NCI-H774 (cell line): ENCODE results near the gene DDX27.

Experiments
- DNase-seq: peaks from one replicate; lab custom pipeline; 2025; lab: John Stamatoyannopoulos, UW

DDX27 gene

DNA sequence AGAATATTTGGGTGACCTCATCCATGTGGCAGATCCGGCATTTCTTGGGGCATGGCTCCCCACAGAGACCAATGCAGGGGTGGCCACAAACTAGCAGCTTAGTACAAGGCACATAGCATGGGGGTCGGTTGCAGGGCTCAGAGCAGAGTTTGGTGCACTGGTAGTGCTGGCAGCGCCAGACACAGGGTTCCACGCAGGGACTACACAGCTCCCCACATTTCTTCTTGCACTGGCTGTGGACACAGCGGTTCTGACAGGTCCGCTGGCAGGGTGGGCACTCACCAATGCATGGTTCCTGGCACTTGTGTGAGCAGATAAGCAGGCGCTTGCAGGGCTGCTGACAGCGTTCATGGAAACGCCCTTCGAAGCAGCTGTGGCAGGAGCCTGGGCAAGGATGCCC lies 29.1 kb downstream of the DDX27 start:
- no peak for DNase-seq

DNA sequence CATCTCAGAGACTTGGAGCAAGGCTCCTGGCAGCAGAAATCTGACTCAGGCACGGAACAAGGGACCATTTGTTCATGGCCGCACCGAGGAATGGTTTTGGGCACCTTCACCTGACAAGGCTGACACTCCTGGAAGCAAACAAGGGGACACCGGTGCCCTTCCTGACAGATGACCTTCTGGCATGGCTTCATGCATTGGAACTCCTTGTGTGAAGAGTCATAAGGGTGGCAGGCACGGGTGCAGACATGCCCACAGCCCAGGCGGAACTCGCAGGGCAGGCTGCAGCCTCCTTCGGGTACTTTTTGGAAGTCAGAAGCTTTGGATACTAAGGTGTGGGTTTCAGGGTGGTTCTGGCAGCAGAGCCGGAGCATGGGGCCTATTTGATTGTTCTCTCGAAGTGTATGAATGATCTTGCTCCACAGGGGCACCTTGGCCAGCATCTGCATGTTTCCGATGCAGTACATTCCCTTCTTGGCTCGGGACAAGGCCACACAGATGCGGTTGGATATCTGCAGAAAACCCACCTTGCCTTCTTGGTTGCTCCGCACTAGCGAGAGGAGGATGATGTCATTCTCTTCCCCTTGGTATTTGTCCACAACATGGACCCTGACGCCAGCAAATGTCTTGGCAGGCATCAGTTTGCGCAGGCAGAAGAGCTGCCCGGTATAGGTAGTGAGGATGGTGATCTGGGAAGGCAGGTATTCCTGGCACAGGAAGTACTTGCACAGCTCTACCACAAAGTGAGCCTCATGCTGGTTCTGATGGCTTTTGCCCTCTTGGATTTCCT lies 29.9 kb downstream of the DDX27 start:
- no peak for DNase-seq

DNA sequence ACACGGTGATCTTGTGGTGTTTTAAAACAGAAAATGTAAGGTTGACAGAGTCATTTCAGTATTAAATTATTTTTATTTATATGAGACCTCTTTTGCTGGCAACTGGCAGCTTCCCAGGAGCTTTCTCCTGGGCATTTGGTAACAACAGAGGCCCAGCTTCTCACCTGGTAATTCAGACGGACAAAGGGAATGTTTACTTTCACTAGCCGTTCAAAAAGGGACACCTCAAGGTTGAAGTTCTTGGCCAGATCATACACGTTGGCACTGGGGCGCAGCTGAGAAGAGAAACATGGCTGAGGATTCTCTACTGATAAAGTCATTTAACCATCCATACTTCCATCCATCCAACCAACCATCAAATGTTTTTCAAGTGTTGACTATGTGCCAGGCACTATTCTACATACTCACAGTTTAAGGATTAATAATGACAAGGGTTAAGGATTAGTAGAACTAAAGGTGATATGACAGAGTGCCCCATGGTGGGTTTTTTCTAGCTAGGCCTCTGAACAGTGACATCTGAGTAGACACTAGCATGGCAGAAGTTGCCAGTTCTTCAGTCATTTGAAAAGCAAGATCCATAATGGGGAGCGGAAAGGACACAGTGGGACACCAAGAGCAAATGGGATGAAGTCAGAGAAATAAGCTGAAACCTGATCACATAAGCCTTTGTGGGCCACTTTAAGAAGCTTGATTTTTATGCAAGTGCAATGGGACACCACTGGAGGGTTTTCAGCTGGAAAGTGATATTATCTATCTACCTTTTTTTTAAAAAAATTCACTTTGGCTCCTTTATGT lies 33.5 kb downstream of the DDX27 start:
- DNase-seq = peak; percentile 27

DNA sequence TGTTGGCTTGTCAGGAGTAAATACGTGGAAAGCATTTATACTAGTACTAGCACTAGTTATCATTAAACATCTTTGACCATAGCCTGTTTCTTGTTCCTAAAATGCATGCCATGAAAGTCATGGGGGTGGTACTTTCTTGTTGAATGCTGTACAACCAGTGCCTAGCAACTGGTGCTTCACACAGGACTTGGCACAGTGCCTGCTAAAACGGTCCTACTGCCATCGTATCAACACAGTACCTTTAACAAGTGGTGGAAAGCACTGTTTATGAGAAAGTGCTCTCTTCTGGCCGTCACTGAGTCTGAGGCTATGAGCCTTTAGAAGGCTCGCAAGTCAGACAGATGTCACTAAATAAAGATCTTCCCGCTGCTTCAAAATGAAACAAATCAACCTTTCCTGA lies 37.0 kb downstream of the DDX27 start:
- no peak for DNase-seq

DNA sequence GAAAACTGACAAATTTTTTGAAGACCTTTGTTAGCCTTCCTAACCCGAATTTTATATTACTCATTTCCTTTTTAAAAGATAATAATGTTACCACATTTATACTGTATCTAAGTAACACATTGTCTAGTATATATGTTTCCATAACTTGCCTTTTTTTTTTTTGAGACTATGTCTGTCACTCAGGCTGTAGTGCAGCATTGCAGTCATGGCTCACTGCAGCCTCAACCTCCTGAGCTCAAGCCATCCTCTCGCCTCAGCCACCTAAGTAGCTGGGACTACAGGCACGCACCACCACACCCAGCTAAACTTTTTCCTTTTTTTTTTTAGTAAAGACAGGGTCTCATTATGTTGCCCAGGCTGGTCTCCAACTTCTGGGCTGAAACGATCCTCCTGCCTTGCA lies 40.1 kb downstream of the DDX27 start:
- DNase-seq = no peak

DNA sequence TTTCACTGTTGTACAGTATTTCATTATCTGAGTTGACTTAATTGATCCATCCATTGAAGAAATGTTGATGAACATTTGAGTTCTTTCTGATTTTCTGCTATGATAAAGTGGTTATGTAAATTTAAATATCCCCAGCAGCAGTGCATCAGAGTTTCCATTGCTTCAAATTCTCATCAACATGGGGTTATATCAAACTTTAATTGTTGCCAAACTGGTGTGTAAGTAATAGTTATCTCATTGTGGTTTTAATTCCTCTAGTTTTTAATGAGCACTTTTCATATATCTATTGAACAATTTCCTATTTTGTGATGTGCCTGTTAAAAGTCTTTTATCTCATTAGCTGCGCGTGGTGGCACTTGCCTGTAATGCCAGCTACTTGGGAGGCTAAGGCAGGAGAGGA lies 40.6 kb downstream of the DDX27 start:
- DNase-seq = no peak

DNA sequence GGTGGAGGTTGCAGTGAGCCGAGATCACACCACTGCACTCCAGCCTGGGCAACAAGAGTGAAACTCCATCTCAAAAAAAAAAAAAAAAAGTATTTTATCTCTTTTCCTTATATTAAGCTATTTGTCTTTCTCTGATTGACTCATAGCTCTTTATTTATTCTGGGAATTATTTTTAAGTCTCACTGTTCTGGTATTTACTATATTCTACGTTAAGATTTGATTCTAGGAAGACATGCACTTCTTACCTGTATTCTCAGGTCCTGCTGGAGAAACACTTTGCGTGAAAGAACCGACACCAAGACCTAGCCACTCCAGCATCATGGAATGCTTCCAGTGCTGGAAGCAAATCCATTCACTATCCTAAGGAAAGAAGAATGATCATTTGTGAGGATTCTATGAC lies 41.0 kb downstream of the DDX27 start:
- DNase-seq = no peak

DNA sequence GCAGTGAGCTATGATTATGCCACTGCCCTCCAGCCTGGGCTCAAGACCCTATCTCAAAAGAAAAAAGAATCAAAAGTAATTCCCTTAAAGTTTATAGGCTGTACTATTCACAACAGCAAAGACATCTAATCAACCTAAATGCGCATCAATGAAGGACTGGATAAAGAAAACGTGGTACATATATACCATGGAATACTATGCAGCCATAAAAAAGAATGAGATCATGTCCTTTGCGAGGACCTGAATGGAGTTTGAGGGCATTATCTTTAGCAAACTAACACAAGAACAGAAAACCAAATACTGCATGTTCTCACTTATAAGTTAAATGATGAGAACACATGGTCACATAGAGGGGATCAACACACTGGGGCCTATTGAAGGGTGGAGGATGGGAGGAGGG lies 42.0 kb downstream of the DDX27 start:
- DNase-seq = no peak

DNA sequence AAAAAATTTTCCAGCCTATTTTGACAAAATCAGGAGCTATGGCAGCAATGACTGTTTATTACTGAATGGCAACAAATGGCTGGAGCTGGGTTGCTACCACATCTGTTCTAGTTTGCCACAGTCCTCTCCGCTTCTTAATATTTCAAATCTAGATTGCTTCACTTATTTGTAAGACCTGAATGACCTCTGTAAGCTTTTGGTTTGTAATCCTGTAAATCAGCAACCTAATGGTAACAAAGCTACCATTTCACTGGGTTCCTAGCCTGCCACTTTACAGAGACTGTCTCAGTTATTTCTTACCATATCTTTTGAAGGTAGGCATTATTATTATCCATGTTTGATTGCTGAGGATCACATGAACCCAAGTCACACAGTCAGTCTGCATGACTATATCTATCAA lies 43.2 kb downstream of the DDX27 start:
- no peak for DNase-seq

DNA sequence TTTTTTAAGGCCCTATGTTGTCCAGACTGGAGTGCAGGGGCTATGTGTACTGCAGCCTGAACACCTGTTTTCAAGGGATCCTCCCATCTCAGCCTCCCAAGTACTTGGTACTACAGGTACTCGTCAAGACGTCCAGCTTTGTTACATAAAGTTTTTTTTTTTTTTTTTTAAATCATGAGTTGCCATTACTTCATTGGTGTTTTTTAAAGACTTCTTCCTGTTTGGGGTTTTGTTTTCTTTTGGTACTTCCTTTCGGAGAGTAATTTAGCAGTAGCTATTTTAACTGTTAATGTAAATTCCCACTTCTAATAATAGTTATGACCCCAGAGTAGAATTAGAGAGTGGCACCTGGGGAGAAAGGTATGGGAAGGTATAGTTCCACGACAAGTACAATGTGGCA lies 48.1 kb downstream of the DDX27 start:
- no peak for DNase-seq

DNA sequence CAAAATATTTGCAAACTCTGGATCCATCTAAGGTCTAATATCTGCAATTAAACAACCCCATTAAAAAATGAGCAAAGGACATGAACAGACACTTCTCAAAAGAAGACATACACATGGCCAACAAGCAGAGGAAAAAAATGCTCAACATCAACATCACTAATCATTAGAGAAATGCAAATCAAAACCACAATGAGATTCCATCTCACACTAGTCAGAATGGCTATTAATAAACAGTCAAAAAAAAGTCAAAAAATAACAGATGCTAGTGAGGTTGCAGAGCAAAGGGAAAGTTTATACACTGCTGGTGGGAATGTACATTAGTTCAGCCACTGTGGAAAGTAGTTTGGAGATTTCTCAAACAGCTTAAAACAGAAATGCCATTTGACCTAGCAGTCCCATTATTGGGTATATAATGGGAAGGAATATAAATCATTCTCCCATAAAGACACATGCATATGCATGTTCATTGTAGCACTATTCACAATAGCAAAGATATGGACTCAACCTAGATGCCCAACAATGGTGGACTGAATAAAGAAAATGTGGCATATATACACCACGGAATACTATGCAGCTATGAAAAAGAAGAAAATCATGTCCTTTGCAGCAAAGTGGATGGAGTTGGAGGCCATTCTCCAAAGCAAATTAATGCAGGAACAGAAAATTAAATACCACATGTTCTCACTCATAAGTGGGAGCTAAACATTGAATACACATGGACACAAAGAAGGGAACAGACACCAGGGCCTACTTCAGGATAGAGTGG lies 49.6 kb downstream of the DDX27 start:
- DNase-seq = no peak

DNA sequence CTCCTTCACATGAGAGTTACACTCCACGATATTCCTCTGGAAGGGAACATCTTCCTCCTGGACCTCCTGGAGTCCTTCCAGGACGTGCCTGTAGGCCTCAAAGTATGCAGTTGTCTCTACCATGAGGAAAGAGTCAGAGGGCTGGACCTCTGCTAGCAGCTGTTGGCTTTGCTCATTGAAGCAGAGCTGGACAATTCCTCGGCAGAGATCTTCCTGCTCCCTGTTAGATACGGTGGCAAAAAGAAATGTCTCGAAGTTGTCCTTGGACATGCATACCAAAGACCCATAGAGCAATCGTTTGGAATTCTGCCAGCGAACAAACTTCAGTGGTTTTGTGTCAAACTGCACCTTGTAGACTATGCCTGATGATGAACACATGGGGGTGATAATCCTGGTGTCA lies 51.0 kb downstream of the DDX27 start:
- DNase-seq = no peak

DNA sequence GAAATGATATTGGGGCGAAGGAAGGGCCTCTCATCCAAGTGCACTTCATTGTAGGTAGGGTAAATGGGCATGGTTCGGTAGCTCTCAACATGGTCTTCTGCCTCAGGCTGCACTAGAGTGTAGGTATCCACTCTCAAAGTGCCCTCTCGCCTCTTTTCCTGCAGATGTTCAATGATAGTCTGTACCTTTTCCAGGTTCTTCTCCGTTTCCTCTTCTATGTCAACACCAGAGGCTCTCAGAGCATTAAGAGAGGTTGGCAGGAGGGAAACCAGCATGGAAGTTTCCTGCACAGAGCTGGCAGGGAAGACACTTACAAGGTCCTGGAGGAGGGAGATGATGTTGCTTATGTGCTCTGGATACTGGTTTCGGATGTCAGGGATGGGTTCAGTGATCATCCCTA lies 51.5 kb downstream of the DDX27 start:
- no peak for DNase-seq

DNA sequence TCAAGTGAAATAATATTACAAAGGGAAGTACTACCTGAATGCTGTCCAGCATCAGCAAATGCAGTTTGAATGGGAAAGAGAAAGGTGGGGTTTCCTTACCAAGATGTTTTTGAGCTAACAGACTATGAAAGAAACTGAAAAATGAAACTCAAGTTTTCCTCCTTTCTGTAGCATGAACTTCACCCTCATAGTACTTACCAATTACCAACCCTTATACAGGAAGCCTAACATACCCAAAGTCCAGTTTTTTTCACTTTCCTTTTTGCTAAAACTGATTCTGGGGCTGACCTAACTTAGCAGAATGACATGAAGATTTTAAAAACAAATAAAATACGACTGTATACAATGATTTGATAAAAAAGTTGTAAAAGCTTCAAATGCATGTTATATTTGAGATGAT lies 53.4 kb downstream of the DDX27 start:
- DNase-seq = no peak

DNA sequence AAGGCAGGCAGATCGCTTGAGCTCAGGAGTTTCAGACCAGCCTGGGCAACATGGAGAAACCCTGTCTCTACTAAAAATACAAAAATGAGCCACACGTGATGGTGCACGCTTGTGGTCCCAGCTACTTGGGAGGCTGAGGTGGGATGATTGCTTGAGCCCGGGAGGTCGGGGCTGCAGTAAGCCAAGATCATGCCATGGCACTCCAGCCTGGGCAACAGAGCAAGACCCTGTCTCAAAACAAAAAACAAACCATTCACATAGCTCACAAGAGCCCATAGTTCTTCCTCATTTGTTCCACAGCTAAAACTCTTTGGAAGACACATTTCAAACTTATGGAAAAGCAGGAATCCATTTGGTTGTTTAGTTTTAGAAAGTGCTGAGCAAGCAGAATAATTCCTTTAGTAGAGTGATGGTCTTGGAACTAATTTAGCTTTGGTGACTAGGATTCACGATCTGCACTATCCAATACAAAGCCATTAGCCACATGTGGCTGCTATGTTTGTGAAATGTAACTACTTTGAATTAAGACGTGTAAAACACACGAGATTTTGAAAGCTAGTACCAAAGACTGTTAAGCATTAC lies 54.6 kb downstream of the DDX27 start:
- no peak for DNase-seq

DNA sequence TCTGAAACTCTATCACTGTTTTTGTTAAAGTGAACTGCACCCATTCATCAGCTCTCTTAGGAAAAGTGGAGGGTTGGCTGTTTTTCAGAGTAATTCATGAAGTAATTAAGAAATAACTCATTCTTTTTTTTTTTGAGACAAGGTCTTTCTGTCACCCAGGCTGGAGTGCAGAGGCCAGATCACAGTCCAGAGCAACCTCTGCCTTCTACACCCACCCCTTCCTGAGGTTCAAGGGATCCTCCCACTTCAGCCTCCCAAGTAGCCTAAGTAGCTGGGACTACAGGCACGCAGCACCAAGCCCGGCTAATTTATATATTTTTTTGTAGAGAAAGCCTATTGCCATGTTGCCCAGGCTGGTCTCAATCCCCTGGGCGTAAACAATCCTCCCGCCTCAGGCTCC lies 56.0 kb downstream of the DDX27 start:
- no peak for DNase-seq

DNA sequence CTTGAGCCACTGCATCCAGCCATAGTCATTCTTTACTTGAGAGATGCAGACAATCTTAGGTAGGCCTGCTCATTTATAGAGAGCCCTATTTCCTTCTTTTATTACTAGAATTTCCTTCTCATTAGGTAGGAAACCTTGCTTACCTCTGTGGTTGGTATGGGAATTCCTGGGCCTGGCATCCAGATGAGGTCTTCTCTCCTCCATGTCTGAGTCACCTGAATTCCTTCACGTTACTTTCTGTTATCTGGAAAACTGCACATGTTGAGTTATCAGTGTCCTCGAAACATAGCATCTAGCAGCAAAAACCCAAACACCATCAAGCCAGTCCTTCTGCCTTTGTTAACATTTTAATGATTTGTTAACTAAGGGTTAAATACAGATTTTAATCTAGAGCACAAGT lies 56.4 kb downstream of the DDX27 start:
- DNase-seq = no peak

DNA sequence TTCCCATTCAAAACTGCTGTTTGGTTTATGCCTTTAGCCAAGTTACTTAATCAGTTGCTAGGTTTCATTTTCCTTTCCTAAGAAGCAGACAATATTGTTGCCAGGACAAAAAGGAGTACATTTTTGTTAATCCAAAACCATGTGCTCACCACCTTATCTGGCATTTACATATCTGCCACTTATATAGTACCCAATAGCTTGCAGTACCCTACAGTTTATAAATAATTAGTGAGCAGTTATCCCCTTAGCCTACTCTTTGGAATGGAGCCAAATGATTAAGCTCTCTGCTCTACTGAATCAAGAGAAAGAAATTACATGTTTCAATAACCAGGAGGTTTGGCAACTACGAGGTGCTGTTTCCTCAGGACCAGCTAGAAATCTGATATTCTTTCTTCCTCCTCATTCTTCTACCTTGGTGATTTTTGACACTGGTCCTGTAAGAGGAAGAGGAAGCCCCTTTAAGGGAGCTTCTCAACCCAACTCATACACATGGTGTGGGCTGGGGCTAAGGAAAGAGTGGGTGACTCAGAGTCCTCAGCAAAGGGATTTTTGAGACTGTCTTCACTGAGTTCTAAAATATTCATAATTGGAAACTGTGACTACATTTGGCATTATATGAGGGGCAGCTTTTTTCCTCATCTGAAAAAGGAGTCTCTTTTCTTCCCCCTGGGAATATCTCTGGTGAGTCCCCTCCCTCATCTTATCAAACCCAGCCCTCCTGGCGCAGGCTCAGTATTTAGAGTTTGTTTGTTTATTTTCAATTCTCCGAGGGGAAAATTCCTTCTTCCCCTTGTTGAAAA lies 57.1 kb downstream of the DDX27 start:
- peak; percentile 16 for DNase-seq

DNA sequence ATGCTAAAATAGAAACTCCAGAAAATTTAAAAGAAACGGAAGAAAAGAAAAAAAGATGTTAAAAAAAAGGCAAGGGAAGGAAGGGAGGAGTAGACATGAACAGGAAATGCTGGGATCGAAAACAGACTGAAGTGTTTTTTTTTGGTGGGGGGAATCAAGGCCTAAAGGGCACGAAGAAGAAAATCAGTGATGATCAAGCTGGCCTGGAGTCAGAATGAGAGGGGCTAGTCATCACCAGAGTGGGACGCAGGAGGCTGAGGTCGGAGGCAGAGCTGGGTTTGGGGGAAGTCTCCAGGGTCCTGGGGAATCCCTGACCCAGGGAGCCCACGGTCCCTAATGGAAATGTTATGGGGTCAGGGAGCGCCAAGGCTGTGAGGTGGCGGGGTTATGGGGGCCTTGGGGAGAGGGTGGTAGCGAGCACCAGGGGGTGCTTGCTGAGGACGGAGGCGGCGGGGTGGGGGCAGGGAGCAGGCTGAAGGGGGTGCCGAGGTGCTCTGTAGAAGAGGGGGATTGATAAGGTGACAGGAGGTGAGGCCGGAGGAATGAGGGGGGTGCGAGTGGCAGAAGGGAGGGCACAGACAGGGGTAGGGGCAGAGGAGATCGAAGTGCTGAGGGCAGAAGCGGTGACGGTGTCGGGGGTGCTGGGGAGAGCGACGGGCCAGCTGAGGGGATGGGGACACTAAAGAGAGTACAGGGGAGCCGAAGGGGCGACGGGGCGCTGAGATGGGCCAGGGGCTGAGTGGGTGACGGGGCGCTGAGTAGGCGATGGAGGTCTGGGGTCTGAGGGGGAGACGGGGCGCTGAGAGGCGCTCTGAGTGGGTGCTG lies 58.0 kb downstream of the DDX27 start:
- DNase-seq = no peak

DNA sequence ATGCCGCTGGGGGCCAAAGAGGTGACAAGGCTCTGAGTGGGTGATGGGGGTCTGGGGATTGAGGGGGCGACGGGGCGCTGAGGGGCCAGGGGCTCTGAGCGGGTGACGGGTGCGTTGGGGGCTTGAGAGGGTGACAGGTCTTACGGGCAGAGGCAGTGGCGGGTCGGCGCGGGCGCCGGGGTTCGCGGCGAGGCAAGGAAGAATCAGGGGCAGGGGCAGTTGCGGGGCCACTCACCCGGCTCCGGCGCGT lies 58.5 kb downstream of the DDX27 start:
- DNase-seq = no peak
